ENCODE results near the gene TBC1D4. TPM values are rescaled to one million over a fixed set of nuclear protein-coding genes. Genes with fewer than 3 reads are reported as not detected.
"Not testable (repeated sequence)": the region's sequence is repeated elsewhere in the genome, so short reads cannot be mapped to it uniquely, and the experiment has no call there.

TBC1D4 gene
- total and polyA plus RNA-seq, 2 donors from 2014 or later, result 14.7 to 51.8 TPM

DNA sequence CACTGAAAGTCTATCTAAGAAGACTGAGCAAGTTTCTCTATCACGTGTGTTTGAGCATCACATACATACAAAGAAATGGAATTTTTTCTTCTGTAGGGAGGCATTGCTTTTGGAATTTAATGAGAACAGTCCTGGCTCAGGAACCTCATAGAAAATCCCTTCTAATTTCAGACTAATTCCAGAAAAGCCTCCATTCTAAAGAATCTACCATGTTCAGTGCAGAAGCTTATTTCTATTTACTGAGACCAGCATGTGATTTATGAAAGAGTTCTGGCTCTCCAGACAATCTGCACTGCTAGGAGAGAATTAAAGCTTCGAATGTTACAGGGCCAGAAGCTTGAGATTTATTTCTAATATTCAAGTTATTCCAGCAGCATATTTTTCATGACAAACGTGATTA lies 186.8 kb downstream of the TBC1D4 start:
- H3K9ac ChIP-seq (ENCODE audit: low read length in 3 of 3), result no peak overlapping the region

DNA sequence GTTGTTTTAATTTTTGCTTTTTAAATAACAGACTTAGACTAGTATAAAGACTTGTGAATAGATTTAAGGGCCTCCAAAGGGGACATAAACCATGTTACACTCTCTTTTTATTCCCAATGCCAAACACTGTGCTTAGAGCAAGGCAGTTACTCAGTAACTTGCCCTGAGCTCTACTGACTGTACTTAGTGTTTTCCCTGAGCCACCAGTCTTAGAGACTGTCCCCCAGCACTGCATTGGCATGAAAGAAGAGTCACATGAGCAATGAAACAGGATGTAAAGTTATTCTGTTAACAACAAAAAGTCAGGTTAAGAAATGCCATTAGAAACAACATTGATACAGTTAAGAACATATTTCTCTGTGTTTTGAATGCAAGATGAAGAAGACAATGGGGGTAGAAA lies 187.9 kb downstream of the TBC1D4 start:
- no peaks in the 10 kb centered on the region for H3K9me3 ChIP-seq (ENCODE audit: control insufficient read depth in 2 of 3, insufficient read depth in 1 of 3, low read length in 3 of 3)
- peak in 1 of 5 donors; percentile 24 for DNase-seq
- FAIRE-seq, result no peak
- H3K4me1 ChIP-seq (ENCODE audit: control insufficient read depth in 2 of 3, insufficient read depth in 2 of 3, low read depth in 1 of 3, low read length in 3 of 3), result no peaks in the 10 kb centered on the region
- H3K4me3 ChIP-seq (ENCODE audit: low read length in 3 of 3), result no peak overlapping the region
- no peaks in the 10 kb centered on the region for H3K27me3 ChIP-seq (ENCODE audit: control insufficient read depth, insufficient read depth, low read length)
- H3K9ac ChIP-seq (ENCODE audit: low read length in 3 of 3), result no peak overlapping the region
- peaks cover 0 to 4% (median 0%) of the 10 kb centered on the region in 3 donors for H3K36me3 ChIP-seq (ENCODE audit: control insufficient read depth in 2 of 3, insufficient read depth in 3 of 3, low read length in 3 of 3)
- intact Hi-C loops (cut with DNase I), result no loop called here
- no peak overlapping the region for H3K27ac ChIP-seq (ENCODE audit: low read depth in 2 of 2, low read length in 2 of 2)
- TF ChIP-seq, protein P1, sequence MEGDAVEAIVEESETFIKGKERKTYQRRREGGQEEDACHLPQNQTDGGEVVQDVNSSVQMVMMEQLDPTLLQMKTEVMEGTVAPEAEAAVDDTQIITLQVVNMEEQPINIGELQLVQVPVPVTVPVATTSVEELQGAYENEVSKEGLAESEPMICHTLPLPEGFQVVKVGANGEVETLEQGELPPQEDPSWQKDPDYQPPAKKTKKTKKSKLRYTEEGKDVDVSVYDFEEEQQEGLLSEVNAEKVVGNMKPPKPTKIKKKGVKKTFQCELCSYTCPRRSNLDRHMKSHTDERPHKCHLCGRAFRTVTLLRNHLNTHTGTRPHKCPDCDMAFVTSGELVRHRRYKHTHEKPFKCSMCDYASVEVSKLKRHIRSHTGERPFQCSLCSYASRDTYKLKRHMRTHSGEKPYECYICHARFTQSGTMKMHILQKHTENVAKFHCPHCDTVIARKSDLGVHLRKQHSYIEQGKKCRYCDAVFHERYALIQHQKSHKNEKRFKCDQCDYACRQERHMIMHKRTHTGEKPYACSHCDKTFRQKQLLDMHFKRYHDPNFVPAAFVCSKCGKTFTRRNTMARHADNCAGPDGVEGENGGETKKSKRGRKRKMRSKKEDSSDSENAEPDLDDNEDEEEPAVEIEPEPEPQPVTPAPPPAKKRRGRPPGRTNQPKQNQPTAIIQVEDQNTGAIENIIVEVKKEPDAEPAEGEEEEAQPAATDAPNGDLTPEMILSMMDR (IDR thresholded peaks at IDR 0.05; ENCODE audit: borderline replicate concordance, extremely low read depth, insufficient read depth), result no peak

More for the DNA sequence above, 186.8 kb downstream of the TBC1D4 start:
- H3K4me3 ChIP-seq (ENCODE audit: low read length in 3 of 3), result no peak overlapping the region
- TF ChIP-seq, protein P1 (IDR thresholded peaks at IDR 0.05; ENCODE audit: borderline replicate concordance, extremely low read depth, insufficient read depth), result no peak
- peaks cover 0 to 7% (median 0%) of the 10 kb centered on the region in 3 donors for H3K36me3 ChIP-seq (ENCODE audit: control insufficient read depth in 2 of 3, insufficient read depth in 3 of 3, low read length in 3 of 3)
- no peak for FAIRE-seq
- no peak for DNase-seq
- no peaks in the 10 kb centered on the region for H3K27me3 ChIP-seq (ENCODE audit: control insufficient read depth, insufficient read depth, low read length)
- intact Hi-C loops (cut with DNase I), result no loop called here
- no peaks in the 10 kb centered on the region for H3K4me1 ChIP-seq (ENCODE audit: control insufficient read depth in 2 of 3, insufficient read depth in 2 of 3, low read depth in 1 of 3, low read length in 3 of 3)
- no peak overlapping the region for H3K27ac ChIP-seq (ENCODE audit: low read depth in 2 of 2, low read length in 2 of 2)
- H3K9me3 ChIP-seq (ENCODE audit: control insufficient read depth in 2 of 3, insufficient read depth in 1 of 3, low read length in 3 of 3), result no peaks in the 10 kb centered on the region

DNA sequence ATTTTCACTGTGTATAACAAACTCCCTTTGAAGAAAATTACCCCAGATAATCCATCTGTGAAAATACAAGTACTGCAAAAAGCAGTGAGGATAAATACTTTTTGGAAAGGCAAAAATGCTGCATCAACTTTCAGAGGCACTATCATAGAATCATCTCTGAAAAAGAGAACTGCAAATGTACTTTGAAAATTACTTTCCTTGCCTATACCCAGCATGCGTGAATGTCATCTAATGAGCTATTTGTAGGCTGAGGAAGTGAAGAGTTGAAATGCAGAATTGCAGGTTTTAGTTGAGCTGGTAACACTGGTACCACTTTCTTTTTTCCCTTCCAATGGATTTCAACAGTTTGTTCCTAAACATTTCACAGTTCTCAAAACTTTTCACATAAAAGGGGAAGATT lies 196.7 kb downstream of the TBC1D4 start:
- intact Hi-C loops (cut with DNase I), result no loop called here
- FAIRE-seq, result no peak
- H3K27ac ChIP-seq (ENCODE audit: low read depth in 2 of 2, low read length in 2 of 2), result no peak overlapping the region
- no peaks in the 10 kb centered on the region for H3K4me1 ChIP-seq (ENCODE audit: control insufficient read depth in 2 of 3, insufficient read depth in 2 of 3, low read depth in 1 of 3, low read length in 3 of 3)
- peaks cover 2 to 29% (median 3%) of the 10 kb centered on the region in 3 donors for H3K36me3 ChIP-seq (ENCODE audit: control insufficient read depth in 2 of 3, insufficient read depth in 3 of 3, low read length in 3 of 3)
- H3K4me3 ChIP-seq (ENCODE audit: low read length in 3 of 3), result no peak overlapping the region
- H3K9me3 ChIP-seq (ENCODE audit: control insufficient read depth in 2 of 3, insufficient read depth in 1 of 3, low read length in 3 of 3), result peaks cover 0 to 5% (median 5%) of the 10 kb centered on the region in 3 donors
- TF ChIP-seq, protein P1 (IDR thresholded peaks at IDR 0.05; ENCODE audit: borderline replicate concordance, extremely low read depth, insufficient read depth), result no peak
- no peak overlapping the region for H3K9ac ChIP-seq (ENCODE audit: low read length in 3 of 3)
- H3K27me3 ChIP-seq (ENCODE audit: control insufficient read depth, insufficient read depth, low read length), result no peaks in the 10 kb centered on the region
- DNase-seq, result no peak

DNA sequence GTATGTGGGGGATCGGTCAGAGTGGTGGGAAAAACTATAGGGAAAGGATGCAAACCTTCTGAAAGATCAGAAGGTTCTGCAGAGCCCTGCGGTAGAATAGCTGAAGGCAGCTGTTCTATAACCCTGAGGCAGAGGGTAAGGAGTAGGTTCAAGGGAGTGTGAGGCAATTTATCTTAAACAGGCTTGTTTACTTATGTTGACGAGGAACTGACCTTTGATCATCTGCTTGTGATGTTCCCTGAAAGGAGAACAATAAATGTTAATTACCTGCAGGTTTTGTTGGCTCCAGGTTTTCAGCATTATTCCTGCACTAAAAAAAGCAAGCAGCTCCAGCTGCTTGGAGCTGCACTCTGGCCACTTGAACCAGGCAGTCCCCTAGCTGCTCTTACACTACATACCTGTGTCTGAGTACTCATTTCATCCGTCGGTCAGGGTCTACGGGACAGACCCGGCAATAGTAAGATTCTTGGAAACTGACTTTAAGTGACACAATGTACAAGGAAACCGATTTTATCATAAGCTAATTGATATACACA lies 202.1 kb downstream of the TBC1D4 start:
- FAIRE-seq (no peak), DNase-seq (no peak)
- H3K27me3 ChIP-seq (ENCODE audit: control insufficient read depth, insufficient read depth, low read length), result no peaks in the 10 kb centered on the region
- intact Hi-C loops (cut with DNase I), result no loop called here
- TF ChIP-seq, protein P1 (IDR thresholded peaks at IDR 0.05; ENCODE audit: borderline replicate concordance, extremely low read depth, insufficient read depth), result no peak
- H3K36me3 ChIP-seq (ENCODE audit: control insufficient read depth in 2 of 3, insufficient read depth in 3 of 3, low read length in 3 of 3), result peaks cover 0 to 5% (median 3%) of the 10 kb centered on the region in 3 donors
- peaks cover 0 to 12% (median 5%) of the 10 kb centered on the region in 3 donors for H3K9me3 ChIP-seq (ENCODE audit: control insufficient read depth in 2 of 3, insufficient read depth in 1 of 3, low read length in 3 of 3)
- H3K9ac ChIP-seq (ENCODE audit: low read length in 3 of 3), result no peak overlapping the region
- H3K4me3 ChIP-seq (ENCODE audit: low read length in 3 of 3), result no peak overlapping the region
- no peaks in the 10 kb centered on the region for H3K4me1 ChIP-seq (ENCODE audit: control insufficient read depth in 2 of 3, insufficient read depth in 2 of 3, low read depth in 1 of 3, low read length in 3 of 3)
- no peak overlapping the region for H3K27ac ChIP-seq (ENCODE audit: low read depth in 2 of 2, low read length in 2 of 2)

DNA sequence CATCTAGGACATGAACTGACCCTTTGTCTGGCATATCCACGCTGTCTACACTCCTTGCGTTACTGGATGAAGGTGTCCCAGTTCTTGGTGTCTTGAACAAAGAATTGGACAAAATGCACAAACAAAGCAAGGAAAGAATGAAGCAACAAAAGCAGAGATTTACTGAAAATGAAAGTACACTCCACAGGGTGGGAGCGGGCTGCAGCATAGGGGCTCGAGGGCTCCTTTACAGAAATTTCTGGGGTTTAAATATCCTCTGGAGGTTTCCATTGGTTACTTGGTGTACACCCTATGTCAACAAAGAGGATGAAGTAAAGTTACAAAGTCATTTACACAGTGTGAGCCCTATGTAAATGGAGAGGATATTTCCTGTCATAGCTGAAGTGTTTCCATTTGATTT lies 208.3 kb downstream of the TBC1D4 start:
- H3K36me3 ChIP-seq (ENCODE audit: control insufficient read depth in 2 of 3, insufficient read depth in 3 of 3, low read length in 3 of 3); H3K27ac ChIP-seq (ENCODE audit: low read depth in 2 of 2, low read length in 2 of 2); H3K4me3 ChIP-seq (ENCODE audit: low read length in 3 of 3); H3K9me3 ChIP-seq (ENCODE audit: control insufficient read depth in 2 of 3, insufficient read depth in 1 of 3, low read length in 3 of 3); H3K4me1 ChIP-seq (ENCODE audit: control insufficient read depth in 2 of 3, insufficient read depth in 2 of 3, low read depth in 1 of 3, low read length in 3 of 3); FAIRE-seq; DNase-seq; intact Hi-C loops (cut with DNase I); H3K27me3 ChIP-seq (ENCODE audit: control insufficient read depth, insufficient read depth, low read length); H3K9ac ChIP-seq (ENCODE audit: low read length in 3 of 3): not testable (repeated sequence)
